ENCODE data around the gene AQP1.

Gene AQP1

GRCh38 chr7:30906515-30907240 lies 5.0 kb upstream of the AQP1 start:
- DNase-seq (ENCODE audit: low spot score): peak; percentile 85

DNA sequence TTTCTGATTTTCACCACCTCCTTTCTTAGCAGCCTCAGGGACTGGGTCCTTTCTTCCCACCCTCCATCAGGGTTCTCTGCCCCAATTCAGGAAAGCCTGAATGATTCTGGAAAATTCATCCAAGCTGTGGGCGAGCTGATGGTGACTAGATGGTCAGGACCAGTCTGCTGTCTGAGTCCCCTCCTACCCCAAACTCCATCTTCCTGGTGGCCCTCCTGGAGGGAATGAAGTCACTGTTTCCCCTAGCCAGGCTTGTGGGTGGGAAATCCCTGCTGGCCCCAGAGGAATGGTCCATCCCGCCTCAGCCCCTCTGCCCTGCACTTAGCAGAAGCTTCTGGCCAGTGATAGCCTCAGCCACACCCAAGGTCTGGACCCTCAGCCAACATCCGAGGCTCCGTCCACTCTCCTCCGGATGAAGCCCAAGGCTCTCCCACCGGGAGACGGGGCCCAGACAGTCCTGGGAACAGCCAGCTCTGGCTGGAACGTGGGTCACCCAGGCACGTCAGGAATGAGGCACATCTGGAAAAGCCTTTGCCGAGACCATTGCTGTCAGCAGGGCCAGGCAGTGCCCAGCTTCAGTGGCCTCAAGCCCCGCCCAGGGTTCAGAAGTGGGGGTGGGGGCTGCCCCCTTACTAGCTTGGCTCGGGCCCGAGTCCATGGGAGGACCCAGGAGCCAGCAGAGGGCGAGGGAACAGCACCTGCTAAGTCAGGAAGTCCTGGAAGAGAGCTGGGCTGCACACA lies 4.0 kb upstream of the AQP1 start:
- peak; percentile 69 for DNase-seq (ENCODE audit: low spot score)

DNA sequence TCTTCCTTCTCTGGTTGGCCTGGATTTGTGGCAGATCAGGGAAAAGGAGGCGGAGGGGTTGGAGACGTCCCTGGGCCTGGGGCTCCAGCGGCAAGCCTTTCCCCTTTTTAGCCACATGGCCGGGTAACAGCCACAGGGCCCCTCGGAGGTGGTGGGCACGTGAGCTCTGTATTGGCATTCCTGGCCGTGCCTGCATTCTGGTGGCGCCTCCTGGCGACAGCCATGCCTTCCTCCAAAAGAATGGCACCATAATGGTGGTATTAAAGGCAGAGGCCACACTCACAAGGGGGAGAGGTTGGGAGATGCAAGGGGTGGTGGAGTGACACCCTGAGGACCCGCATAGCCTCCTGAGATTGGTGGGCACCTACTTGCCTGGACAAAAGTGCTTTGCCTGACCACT lies 3.0 kb upstream of the AQP1 start:
- DNase-seq (ENCODE audit: low spot score): no peak

GRCh38 chr7:30909431-30909830 lies 2.2 kb upstream of the AQP1 start:
- DNase-seq (ENCODE audit: low spot score): no peak

DNA sequence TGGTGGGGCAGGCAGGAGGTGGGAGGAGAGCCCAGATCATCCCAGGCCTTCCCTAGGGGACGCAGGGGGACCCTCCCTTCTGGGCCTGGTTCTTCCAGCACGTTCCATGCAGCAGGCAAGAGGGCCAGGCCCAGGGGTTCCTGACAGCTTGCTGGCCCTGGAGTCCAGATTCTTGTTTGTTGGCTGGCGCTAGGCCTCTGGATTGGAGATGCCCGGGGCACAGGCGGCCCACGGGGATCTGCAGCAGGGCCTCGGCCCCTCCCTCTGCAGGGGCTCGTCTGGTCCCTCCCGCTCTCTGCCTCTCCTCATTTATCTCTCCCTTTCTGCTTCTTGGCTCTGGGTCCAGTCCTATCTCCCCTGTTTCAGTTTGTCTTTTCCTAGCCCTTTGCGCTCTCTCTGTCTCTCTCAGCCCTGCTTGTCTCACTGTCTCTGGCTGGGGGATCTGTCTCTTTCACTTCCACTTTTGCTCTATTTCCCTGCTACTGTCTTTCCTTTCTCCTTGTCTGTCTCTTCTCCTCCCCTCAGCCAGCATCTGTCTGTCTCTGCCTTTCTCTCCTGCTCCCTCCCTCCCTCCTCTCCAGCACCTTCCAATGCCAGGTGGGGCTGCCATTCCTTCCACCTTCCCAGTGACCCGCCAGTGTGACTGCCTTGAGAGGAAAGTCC lies 1.1 kb upstream of the AQP1 start:
- DNase-seq (ENCODE audit: low spot score): no peak

GRCh38 chr7:30911133-30911532 lies 520 bp upstream of the AQP1 start:
- DNase-seq (ENCODE audit: low spot score): no peak

- no peak for DNase-seq (ENCODE audit: low spot score)
Measured at GRCh38 chr7:30912021-30912730, 523 bp downstream of the AQP1 start.

DNA sequence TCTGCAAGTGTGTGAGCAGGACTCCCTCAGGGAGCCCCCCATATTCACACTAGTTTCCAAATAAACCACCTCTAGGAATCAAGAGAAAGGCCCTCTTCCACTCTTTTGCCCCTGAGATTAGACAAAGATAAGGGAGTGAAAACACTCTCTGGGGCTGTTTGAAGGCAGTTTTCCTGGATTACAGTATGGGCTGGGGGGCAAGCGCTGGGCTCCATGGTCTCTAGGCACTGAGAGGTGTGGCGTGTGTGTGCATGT lies 1.0 kb downstream of the AQP1 start:
- DNase-seq (ENCODE audit: low spot score): no peak

- no peak for DNase-seq (ENCODE audit: low spot score)
Measured at GRCh38 chr7:30912986-30913811, 1.5 kb downstream of the AQP1 start.

DNA sequence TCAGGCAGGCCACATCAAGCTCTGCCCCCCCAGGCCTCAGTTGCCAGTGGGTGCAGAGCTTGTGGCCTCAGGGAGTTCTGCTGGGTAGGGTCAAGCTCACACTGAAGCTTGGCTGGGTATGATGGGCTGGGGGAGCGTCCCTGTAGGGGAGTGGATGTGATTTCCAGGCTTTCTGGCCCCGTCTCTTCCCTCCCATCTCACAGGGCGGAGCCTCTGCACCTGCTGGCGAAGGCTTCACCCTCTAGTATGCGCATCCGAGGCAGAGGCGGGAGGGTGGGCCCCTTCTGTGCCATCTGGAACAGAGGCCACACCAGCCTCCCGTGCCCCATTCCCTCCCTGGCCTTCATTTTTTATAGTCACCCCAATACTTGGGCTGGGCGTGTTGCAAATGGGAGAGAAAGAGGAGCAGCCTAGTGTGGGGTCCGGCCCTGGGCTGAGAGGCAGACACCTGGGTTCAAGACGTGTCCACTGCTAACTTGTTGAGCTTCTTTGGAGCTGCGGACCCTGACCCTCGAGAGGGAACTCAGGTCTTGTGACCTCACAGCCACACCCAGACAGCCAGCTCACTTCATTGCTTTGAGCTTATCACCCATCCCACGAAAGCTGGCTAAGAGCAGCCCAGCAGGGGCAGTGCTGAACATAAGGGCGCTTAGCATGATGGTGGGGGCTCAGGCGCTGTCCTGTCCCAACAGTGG lies 2.3 kb downstream of the AQP1 start:
- no peak for DNase-seq (ENCODE audit: low spot score)

DNA sequence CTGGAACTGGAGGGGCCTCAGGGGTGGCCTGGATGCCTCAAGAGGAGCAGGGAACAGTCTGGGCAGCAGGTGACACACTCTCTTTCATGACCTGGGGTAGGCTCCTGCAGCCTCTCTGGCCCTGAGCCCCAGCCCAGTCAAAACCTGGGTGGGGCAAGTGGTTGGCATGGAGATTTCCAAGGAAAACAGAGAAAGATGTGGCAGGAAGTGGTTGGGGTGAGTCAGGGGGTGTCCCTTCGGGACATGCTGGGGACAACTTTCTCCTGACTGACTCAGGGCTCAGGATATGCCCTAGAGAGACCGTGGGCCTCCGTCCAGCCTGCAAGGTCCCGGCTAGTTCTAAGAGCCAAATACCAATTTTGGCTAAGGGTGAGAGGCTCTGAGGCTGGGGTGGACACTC lies 2.9 kb downstream of the AQP1 start:
- DNase-seq (ENCODE audit: low spot score): peak; percentile 88

GRCh38 chr7:30915005-30915601 lies 3.5 kb downstream of the AQP1 start:
- DNase-seq (ENCODE audit: low spot score): peak; percentile 56

GRCh38 chr7:30915751-30916150 lies 4.1 kb downstream of the AQP1 start:
- DNase-seq (ENCODE audit: low spot score): no peak

- DNase-seq (ENCODE audit: low spot score): no peak
Measured at GRCh38 chr7:30916255-30916654, 4.6 kb downstream of the AQP1 start.

GRCh38 chr7:30916767-30917166 lies 5.1 kb downstream of the AQP1 start:
- no peak for DNase-seq (ENCODE audit: low spot score)

DNA sequence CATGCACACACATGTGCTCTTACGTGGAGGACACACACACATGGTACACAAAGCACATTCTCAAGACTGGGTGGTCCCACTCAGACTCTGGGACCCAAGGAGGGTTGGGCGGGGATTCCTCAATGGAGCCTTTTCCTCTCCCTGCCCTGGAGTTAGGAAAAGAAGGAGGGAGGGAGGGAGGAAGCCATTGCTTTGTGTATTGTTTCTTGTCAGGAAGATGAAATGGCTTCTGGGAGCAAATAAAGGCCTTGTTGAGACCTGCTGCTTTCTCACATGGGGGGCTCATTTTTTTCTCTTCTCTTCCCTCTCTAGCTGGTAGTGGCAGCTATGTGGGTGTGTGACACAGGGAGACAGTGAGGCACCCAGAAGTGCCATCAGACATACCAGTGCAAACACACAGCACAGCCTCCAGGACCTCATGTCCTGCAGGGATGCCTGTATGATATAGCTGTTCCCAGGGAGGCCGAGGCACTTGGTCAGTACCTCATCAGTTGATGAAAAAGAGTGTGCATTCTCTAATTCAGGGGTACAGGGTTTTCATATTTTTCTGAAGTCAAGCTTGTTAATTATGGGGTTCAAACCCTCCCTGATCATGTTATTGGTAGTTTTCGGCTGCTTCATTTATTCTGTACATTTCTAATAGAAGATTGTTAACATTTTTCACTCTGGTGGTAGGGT lies 5.7 kb downstream of the AQP1 start:
- DNase-seq (ENCODE audit: low spot score): no peak

- no peak for DNase-seq (ENCODE audit: low spot score)
Measured at GRCh38 chr7:30918676-30919075, 7.0 kb downstream of the AQP1 start.

DNA sequence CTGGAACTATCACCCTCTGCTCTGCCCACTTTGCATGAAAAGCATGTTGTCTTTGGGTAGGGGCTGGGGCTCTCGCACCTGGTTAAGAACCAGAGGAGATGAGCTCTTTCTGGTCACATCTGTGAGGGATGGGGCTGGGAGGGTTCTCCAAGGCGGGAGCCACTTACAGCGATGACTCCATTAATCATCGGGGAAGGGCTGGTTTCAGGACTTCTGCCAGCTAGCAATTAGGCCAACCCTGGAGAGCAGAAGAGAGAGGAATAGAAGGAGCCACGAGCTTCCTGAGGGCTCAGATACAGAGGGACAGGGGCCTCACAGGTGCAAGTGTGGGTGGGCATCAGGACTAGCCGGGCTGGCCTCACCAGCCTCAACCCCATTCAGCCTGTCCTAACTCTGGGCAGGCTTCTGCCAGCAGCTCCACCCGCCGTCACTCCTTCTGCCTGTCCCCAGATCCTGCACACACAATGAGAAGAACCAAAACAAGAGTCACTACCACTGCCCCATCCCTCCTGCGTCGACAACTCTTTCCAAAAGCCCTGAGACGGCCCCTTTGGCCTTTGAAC lies 8.4 kb downstream of the AQP1 start:
- peak; percentile 62 for DNase-seq (ENCODE audit: low spot score)

DNA sequence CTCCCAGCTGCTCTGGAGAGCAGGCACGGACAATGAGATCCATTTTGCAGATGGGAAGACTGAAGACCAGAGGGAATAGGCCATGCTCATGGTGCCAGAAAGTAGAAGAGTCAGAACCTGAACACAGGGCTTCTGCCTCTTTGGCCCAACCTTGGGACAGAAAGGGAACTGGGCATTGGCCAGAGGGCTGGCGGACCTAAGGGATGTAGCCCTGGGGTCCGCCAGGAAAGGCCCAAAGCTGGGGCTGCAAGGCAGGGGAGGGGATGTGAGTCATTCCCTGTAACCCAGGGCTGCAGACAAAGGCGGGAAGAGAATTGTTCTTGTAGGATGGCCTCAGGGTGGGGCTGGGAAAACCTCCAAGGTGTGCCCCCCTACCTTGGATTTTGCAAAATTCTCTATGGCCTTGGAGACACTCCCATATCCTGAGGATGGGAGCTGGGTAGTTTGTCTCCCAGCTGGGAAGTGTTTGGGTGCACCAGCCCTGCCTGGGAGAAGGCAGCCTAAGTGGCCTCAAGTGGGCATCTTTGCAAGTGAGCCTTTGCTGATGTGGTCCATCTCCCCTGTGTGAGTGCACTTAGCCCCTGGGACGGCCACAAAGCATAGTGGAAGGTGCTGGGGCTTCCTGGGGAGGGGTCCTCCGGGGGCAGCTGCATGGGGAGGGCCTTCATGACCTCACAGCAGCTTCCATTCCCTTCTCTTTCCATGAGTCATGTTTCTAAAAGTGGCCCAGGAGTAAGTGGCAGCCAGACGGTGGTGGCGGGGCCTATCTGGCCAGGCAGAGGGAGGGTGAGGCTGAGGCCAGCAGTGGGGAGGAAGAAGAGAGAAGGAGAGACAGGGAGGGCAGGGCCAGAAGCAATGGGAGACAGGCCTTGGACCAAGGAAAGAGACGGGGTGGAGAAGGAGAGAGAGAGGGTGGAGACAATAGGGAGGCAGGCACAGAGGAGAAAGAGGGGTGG lies 9.2 kb downstream of the AQP1 start:
- DNase-seq (ENCODE audit: low spot score): peak; percentile 77

Data from AG08395 (cell line).